Keratinocyte (primary cell): ENCODE measurements around the gene ITGA11. TPM values are rescaled to one million over a fixed set of nuclear protein-coding genes. Genes with fewer than 3 reads are reported as not detected.

Experiments
- DNase-seq: peaks from one replicate; pipeline ENCODE4 v3.0.0-alpha.2; 2011; ENCODE audit warnings: low read depth, missing footprints, low spot score
- FAIRE-seq: peaks from 2 replicates; lab custom pipeline; 2011; peaks lifted over from hg19 to GRCh38; lab: Jason Lieb, UNC
- H2AFZ ChIP-seq: 2 replicates; pipeline ENCODE4 v1.6.0; 2012; ENCODE audit warnings: low read length, control low read depth, inconsistent platforms; ENCODE audit not compliant: control insufficient read depth
- H3K27ac ChIP-seq: 2 replicates; pipeline ENCODE4 v1.5.1; 2011; ENCODE audit warnings: low read length; ENCODE audit not compliant: control insufficient read depth, insufficient read depth
- H3K27me3 ChIP-seq: 3 replicates; pipeline ENCODE4 v1.6.0; 2011; ENCODE audit warnings: low read length; ENCODE audit not compliant: control insufficient read depth, insufficient read depth; ENCODE audit errors: extremely low read depth
- H3K36me3 ChIP-seq, 2 experiments: 2 replicates in 1 of 2; 3 replicates in 1 of 2; pipeline ENCODE4 v1.5.1; 2011; ENCODE audit warnings: low read length in 2 of 2, mild to moderate bottlenecking in 1 of 2; ENCODE audit not compliant: control insufficient read depth in 2 of 2, insufficient read depth in 2 of 2; ENCODE audit errors: extremely low read depth in 1 of 2
- H3K4me1 ChIP-seq: 3 replicates; pipeline ENCODE4 v1.5.1; 2011; ENCODE audit warnings: low read length; ENCODE audit not compliant: control insufficient read depth, insufficient read depth; ENCODE audit errors: extremely low read depth
- H3K4me2 ChIP-seq: 3 replicates; pipeline ENCODE4 v1.6.0; 2011; ENCODE audit warnings: low read depth, low read length; ENCODE audit not compliant: control insufficient read depth, insufficient read depth; ENCODE audit errors: extremely low read depth
- H3K4me3 ChIP-seq, 3 experiments: fragments of 200-600 bp in 1 of 3; sonication (generic) in 1 of 3; 2 replicates in 2 of 3; 3 replicates in 1 of 3; pipeline ENCODE4 v1.5.1; 2011 to 2016; ENCODE audit warnings: low read length in 3 of 3, mild to moderate bottlenecking in 3 of 3, control low read depth in 2 of 3, inconsistent platforms in 1 of 3, low read depth in 1 of 3, mixed read lengths in 1 of 3, mixed run types in 1 of 3, moderate library complexity in 1 of 3; ENCODE audit not compliant: control insufficient read depth in 2 of 3, insufficient read depth in 2 of 3; ENCODE audit errors: extremely low read depth in 1 of 3
- H3K79me2 ChIP-seq: 2 replicates; pipeline ENCODE4 v1.6.0; 2012; ENCODE audit warnings: low read length; ENCODE audit not compliant: control insufficient read depth, insufficient read depth
- H3K9ac ChIP-seq: 3 replicates; pipeline ENCODE4 v1.6.0; 2011; ENCODE audit warnings: low read length; ENCODE audit not compliant: control insufficient read depth, insufficient read depth; ENCODE audit errors: extremely low read depth
- H3K9me1 ChIP-seq: 3 replicates; pipeline ENCODE4 v1.6.0; 2011; ENCODE audit warnings: low read length; ENCODE audit not compliant: control insufficient read depth, insufficient read depth; ENCODE audit errors: extremely low read depth
- H3K9me3 ChIP-seq: 2 replicates; pipeline ENCODE4 v1.5.1; 2012; ENCODE audit warnings: low read depth, low read length; ENCODE audit not compliant: control insufficient read depth
- H4K20me1 ChIP-seq: 3 replicates; pipeline ENCODE4 v1.6.0; 2011; ENCODE audit warnings: low read length; ENCODE audit not compliant: control insufficient read depth, insufficient read depth; ENCODE audit errors: extremely low read depth
- EZH2 ChIP-seq: IDR thresholded peaks from one replicate; pipeline ENCODE4 v1.6.1; 2012; ENCODE audit warnings: inconsistent platforms, mild to moderate bottlenecking, low read length, moderate library complexity
- dilution Hi-C: fragments of 300-500 bp; cut with MboI; formaldehyde crosslinking; loops from one replicate; pipeline ENCODE4 v1.7.0; 2020; ENCODE audit warnings: low sequenced_read_pairs; ENCODE audit not compliant: extremely low pct_ligation_motif_present
- polyA plus RNA-seq, 5 experiments: library from polyadenylated mRNA; depleted of rRNA in 3 of 5; stranded (reverse) in 3 of 5; stranded (forward) in 1 of 5; unstranded in 1 of 5; fragments of >200 nt; gene quantifications; 1 replicate in 1 of 5; 2 replicates in 3 of 5; 3 replicates in 1 of 5; pipeline versions ENCODE4 v1.2.1 to v1.2.3, GENCODE V29; 2011 to 2012; ENCODE audit warnings: missing spikeins in 2 of 5, low read depth in 1 of 5, low replicate concordance in 1 of 5
- TF ChIP-seq, protein P1 (sequence below), 3 experiments: IDR thresholded peaks in 1 of 3; conservative IDR thresholded peaks in 1 of 3; optimal IDR thresholded peaks in 1 of 3; 2 replicates in 2 of 3; 3 replicates in 1 of 3; pipeline versions ENCODE3 to v1.5.1; 2011; ENCODE audit warnings: low read length in 3 of 3, mild to moderate bottlenecking in 3 of 3, moderate library complexity in 2 of 3, control low read depth in 1 of 3, inconsistent platforms in 1 of 3; ENCODE audit not compliant: insufficient read depth in 2 of 3; ENCODE audit errors: extremely low read depth in 1 of 3

Gene ITGA11
- polyA plus RNA-seq, 1 donor (not counting 4 experiments of a cell fraction or from before 2014, with no cell fraction given): not detected

DNA sequence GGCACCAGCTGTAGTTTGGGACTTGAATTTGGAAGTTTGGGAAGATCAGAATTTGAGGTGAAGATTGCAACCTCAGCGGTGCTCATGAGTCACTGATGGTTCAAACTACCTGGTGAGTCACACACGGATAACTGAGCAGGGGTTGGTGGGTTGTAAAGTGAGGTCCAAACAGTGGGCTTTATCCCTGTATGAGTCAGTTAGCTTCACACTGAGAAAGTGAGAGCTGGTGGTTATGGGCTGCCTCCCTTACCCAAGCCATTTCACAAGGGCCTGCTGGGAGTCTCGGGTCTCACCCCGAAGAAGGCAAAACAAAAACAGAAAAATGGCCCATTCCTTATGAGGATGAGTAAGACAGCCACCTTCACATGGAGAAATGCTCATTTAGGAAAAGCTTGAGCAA is 77.0 kb downstream of the ITGA11 start:
- no peak overlapping the region for H3K4me2 ChIP-seq
- no peak overlapping the region for H3K9ac ChIP-seq
- no peaks in the 10 kb centered on the region for H3K36me3 ChIP-seq
- dilution Hi-C loops: no loop called here
- H2AFZ ChIP-seq: no peak overlapping the region
- H3K4me1 ChIP-seq: peaks cover 16% of the 10 kb centered on the region
- no peaks in the 10 kb centered on the region for H3K9me1 ChIP-seq
- no peaks in the 10 kb centered on the region for H3K79me2 ChIP-seq
- peak; percentile 58 for FAIRE-seq
- H3K27me3 ChIP-seq: peaks cover 6% of the 10 kb centered on the region
- H3K9me3 ChIP-seq: no peaks in the 10 kb centered on the region
- no peak for DNase-seq
- H3K4me3 ChIP-seq: no peak overlapping the region
- no peaks in the 10 kb centered on the region for H4K20me1 ChIP-seq
- no peak for TF ChIP-seq EZH2
- TF ChIP-seq, protein P1, sequence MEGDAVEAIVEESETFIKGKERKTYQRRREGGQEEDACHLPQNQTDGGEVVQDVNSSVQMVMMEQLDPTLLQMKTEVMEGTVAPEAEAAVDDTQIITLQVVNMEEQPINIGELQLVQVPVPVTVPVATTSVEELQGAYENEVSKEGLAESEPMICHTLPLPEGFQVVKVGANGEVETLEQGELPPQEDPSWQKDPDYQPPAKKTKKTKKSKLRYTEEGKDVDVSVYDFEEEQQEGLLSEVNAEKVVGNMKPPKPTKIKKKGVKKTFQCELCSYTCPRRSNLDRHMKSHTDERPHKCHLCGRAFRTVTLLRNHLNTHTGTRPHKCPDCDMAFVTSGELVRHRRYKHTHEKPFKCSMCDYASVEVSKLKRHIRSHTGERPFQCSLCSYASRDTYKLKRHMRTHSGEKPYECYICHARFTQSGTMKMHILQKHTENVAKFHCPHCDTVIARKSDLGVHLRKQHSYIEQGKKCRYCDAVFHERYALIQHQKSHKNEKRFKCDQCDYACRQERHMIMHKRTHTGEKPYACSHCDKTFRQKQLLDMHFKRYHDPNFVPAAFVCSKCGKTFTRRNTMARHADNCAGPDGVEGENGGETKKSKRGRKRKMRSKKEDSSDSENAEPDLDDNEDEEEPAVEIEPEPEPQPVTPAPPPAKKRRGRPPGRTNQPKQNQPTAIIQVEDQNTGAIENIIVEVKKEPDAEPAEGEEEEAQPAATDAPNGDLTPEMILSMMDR (optimal IDR thresholded peaks at IDR 0.05 in 1 of 3, IDR thresholded peaks at IDR 0.05 in 1 of 3, conservative IDR thresholded peaks at IDR 0.05 in 1 of 3; ENCODE audit: extremely low read depth in 1 of 3, insufficient read depth in 2 of 3, low read length in 3 of 3): no peak
- no peak overlapping the region for H3K27ac ChIP-seq

DNA sequence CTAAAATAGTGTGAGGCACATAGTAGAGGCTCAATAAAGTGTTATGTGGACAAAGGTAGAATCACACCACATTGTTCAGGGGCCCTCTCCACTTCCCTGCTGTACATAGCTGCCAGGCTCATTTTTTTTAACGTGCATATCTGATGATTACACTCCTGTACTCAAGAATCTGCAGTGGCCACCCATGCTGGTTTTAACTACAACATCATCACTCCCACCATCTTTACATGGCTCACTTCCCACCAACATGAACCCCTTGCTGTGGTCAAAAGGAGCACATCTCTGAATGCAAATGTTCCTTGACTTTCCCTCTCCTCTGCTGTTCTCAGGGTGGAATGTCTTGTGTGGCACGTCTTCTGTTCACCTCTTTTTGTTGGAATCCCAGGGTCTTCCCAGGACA is 77.7 kb downstream of the ITGA11 start:
- TF ChIP-seq, protein P1 (optimal IDR thresholded peaks at IDR 0.05 in 1 of 3, IDR thresholded peaks at IDR 0.05 in 1 of 3, conservative IDR thresholded peaks at IDR 0.05 in 1 of 3; ENCODE audit: extremely low read depth in 1 of 3, insufficient read depth in 2 of 3, low read length in 3 of 3): no peak
- no peak for TF ChIP-seq EZH2
- no peak overlapping the region for H3K4me3 ChIP-seq
- H4K20me1 ChIP-seq: no peaks in the 10 kb centered on the region
- no peaks in the 10 kb centered on the region for H3K79me2 ChIP-seq
- H3K36me3 ChIP-seq: no peaks in the 10 kb centered on the region
- no peak overlapping the region for H2AFZ ChIP-seq
- no peaks in the 10 kb centered on the region for H3K9me1 ChIP-seq
- no peaks in the 10 kb centered on the region for H3K9me3 ChIP-seq
- no peak overlapping the region for H3K27ac ChIP-seq
- no peak overlapping the region for H3K4me2 ChIP-seq
- dilution Hi-C loops: no loop called here
- DNase-seq: no peak
- H3K9ac ChIP-seq: no peak overlapping the region
- H3K4me1 ChIP-seq: peaks cover 16% of the 10 kb centered on the region
- FAIRE-seq: no peak
- H3K27me3 ChIP-seq: peaks cover 6% of the 10 kb centered on the region
